ENCODE data around the gene USP19.

The USP19 gene

GRCh38 chr3:49124203-49124602 is 3.6 kb upstream of the USP19 start:
- Histone ChIP-seq H3K27me3 (replicated peaks in 2 of 5; ENCODE audit: control insufficient read depth in 4 of 5, insufficient read depth in 5 of 5, low read length in 4 of 5) (no peaks in the 10 kb centered on the region), H3K27ac (ENCODE audit: insufficient read depth in 1 of 2, low read depth in 1 of 2, low read length in 2 of 2, poor library complexity in 1 of 2, severe bottlenecking in 2 of 2) (no peak overlapping the region), H3K4me1 (ENCODE audit: control extremely low read depth in 1 of 4, control insufficient read depth in 4 of 4, insufficient read depth in 4 of 4, low read length in 3 of 4) (peaks cover 1 to 20% (median 17%) of the 10 kb centered on the region in 4 experiments), H3K9me3 (ENCODE audit: control extremely low read depth in 1 of 5, control insufficient read depth in 4 of 5, insufficient read depth in 2 of 5, low read depth in 1 of 5, low read length in 4 of 5) (no peaks in the 10 kb centered on the region), H3K36me3 (ENCODE audit: control insufficient read depth in 4 of 4, insufficient read depth in 4 of 4, low read length in 3 of 4) (peaks cover 0 to 27% (median 0%) of the 10 kb centered on the region in 4 experiments), H3K4me3 (ENCODE audit: control insufficient read depth in 1 of 7, extremely low read depth in 1 of 7, insufficient read depth in 4 of 7, low read depth in 2 of 7, low read length in 6 of 7) (no peak overlapping the region)
- 97% methylated on average over 4 of the region's 7 CpGs for WGBS (ENCODE audit: insufficient coverage)
- DNase-seq: no peak
- ChIA-PET POLR2A (no interaction called here), CTCF (interaction anchor here (1.2 kb wide), 1 partner anchor 11 kb away, joined by 4 read pairs; no protein-coding TSS in a partner anchor)

DNA sequence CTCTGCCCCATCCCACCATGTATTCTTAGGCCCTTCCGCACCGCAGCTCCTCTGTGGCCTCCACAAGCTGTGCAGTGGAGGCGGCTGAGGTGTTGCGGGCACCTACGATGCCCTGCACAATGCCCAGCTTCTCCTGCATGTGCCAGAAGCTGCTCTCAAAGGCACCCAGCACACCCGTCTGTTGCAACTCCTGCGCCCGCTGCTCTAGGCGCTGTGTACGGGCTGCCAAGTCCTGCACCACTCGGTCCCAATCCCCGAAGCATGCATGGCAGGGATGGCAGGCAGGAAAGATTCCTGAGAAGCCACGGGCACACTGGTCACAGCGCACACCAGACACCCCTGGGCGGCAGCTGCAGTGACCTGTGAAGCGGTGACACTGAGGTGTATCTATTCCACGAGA is 3.1 kb upstream of the USP19 start:
- no peaks in the 10 kb centered on the region for H3K9me3 ChIP-seq (ENCODE audit: control extremely low read depth in 1 of 5, control insufficient read depth in 4 of 5, insufficient read depth in 2 of 5, low read depth in 1 of 5, low read length in 4 of 5)
- 98% methylated on average over 17 of the region's 17 CpGs for WGBS (ENCODE audit: insufficient coverage)
- H3K36me3 ChIP-seq (ENCODE audit: control insufficient read depth in 4 of 4, insufficient read depth in 4 of 4, low read length in 3 of 4): peaks cover 0 to 31% (median 2%) of the 10 kb centered on the region in 4 experiments
- ChIA-PET POLR2A (no interaction called here), CTCF (interaction anchor here (1.2 to 5.1 kb wide), 3 partner anchors 8 to 29 kb away, joined by 4 to 35 read pairs (median 6); partner anchors contain the start of genes LAMB2 and QRICH1)
- no peak for DNase-seq
- H3K4me3 ChIP-seq (ENCODE audit: control insufficient read depth in 1 of 7, extremely low read depth in 1 of 7, insufficient read depth in 4 of 7, low read depth in 2 of 7, low read length in 6 of 7): no peak overlapping the region
- no peak overlapping the region for H3K27ac ChIP-seq (ENCODE audit: insufficient read depth in 1 of 2, low read depth in 1 of 2, low read length in 2 of 2, poor library complexity in 1 of 2, severe bottlenecking in 2 of 2)
- no peaks in the 10 kb centered on the region for H3K27me3 ChIP-seq (replicated peaks in 2 of 5; ENCODE audit: control insufficient read depth in 4 of 5, insufficient read depth in 5 of 5, low read length in 4 of 5)
- peaks cover 2 to 25% (median 21%) of the 10 kb centered on the region in 4 experiments for H3K4me1 ChIP-seq (ENCODE audit: control extremely low read depth in 1 of 4, control insufficient read depth in 4 of 4, insufficient read depth in 4 of 4, low read length in 3 of 4)

DNA sequence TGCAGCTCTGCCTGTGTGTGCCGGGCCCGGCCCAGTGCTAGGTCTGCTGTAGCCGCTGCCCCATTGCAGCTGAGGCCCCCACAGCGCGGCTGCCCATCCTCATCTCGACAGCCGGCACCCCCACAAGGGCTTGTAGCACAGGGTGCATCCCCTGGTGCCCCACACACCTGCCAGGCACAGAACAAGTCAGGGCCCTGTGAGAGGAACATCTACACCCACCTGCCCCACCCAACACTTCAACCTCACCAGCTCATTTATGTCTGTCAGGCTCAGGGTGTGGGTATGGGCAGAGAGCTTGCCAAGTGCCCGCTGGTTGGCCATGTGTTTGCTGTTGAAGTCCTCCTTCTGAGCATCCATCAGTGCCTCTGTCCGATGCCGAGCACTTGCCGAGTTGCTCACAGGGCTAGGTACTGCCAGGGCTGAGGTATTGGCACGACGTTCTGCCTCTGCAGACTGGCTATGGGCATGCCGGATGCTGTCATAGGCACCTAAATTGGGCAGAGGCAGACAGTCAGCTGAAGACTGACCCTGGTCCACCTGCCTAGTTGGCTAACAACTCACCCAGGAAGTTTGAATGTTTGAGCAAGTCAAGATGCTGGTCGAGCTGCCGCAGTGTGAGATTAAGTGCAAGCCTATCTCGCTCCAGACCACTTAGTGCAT is 2.4 kb upstream of the USP19 start:
- no peak overlapping the region for H3K4me3 ChIP-seq (ENCODE audit: control insufficient read depth in 1 of 7, extremely low read depth in 1 of 7, insufficient read depth in 4 of 7, low read depth in 2 of 7, low read length in 6 of 7)
- 95% methylated on average over 15 of the region's 17 CpGs for WGBS (ENCODE audit: insufficient coverage)
- no peak overlapping the region for H3K27ac ChIP-seq (ENCODE audit: insufficient read depth in 1 of 2, low read depth in 1 of 2, low read length in 2 of 2, poor library complexity in 1 of 2, severe bottlenecking in 2 of 2)
- H3K36me3 ChIP-seq (ENCODE audit: control insufficient read depth in 4 of 4, insufficient read depth in 4 of 4, low read length in 3 of 4): peaks cover 0 to 33% (median 3%) of the 10 kb centered on the region in 4 experiments
- ChIA-PET CTCF (interaction anchor here (1.2 to 5.1 kb wide), 3 partner anchors 9 to 29 kb away, joined by 4 to 35 read pairs (median 6); partner anchors contain the start of genes LAMB2 and QRICH1), POLR2A (no interaction called here)
- H3K9me3 ChIP-seq (ENCODE audit: control extremely low read depth in 1 of 5, control insufficient read depth in 4 of 5, insufficient read depth in 2 of 5, low read depth in 1 of 5, low read length in 4 of 5): no peaks in the 10 kb centered on the region
- H3K4me1 ChIP-seq (ENCODE audit: control extremely low read depth in 1 of 4, control insufficient read depth in 4 of 4, insufficient read depth in 4 of 4, low read length in 3 of 4): peaks cover 2 to 26% (median 21%) of the 10 kb centered on the region in 4 experiments
- no peaks in the 10 kb centered on the region for H3K27me3 ChIP-seq (replicated peaks in 2 of 5; ENCODE audit: control insufficient read depth in 4 of 5, insufficient read depth in 5 of 5, low read length in 4 of 5)
- DNase-seq: no peak

DNA sequence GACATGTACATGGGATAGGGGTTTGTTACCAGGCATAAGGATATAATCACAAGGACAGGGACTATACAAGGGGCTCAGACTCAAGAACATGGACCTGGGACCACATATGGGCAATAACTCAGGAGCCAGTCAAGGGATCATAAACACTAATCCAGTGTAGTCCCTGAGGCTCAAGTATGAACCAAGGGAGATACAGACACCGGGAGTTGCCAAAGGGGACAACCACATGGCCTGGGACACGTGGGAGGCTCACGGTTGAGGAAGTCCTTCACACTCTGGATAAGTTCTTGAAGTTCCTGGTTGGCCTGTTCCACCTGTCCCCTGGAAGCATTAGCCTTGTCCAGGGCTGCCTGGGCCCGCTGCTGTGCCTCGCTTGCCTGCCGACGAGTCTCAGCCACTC is 1.8 kb upstream of the USP19 start:
- H3K27me3 ChIP-seq (replicated peaks in 2 of 5; ENCODE audit: control insufficient read depth in 4 of 5, insufficient read depth in 5 of 5, low read length in 4 of 5): no peaks in the 10 kb centered on the region
- 95% methylated on average over 7 of the region's 7 CpGs for WGBS (ENCODE audit: insufficient coverage)
- no peak overlapping the region for H3K27ac ChIP-seq (ENCODE audit: insufficient read depth in 1 of 2, low read depth in 1 of 2, low read length in 2 of 2, poor library complexity in 1 of 2, severe bottlenecking in 2 of 2)
- ChIA-PET POLR2A (no interaction called here), CTCF (interaction anchor here (1.8 to 5.1 kb wide), 2 partner anchors 9 to 28 kb away, joined by 6 to 35 read pairs; partner anchors contain the start of genes LAMB2 and QRICH1)
- peaks cover 2 to 26% (median 21%) of the 10 kb centered on the region in 4 experiments for H3K4me1 ChIP-seq (ENCODE audit: control extremely low read depth in 1 of 4, control insufficient read depth in 4 of 4, insufficient read depth in 4 of 4, low read length in 3 of 4)
- H3K9me3 ChIP-seq (ENCODE audit: control extremely low read depth in 1 of 5, control insufficient read depth in 4 of 5, insufficient read depth in 2 of 5, low read depth in 1 of 5, low read length in 4 of 5): no peaks in the 10 kb centered on the region
- peaks cover 3 to 38% (median 8%) of the 10 kb centered on the region in 4 experiments for H3K36me3 ChIP-seq (ENCODE audit: control insufficient read depth in 4 of 4, insufficient read depth in 4 of 4, low read length in 3 of 4)
- H3K4me3 ChIP-seq (ENCODE audit: control insufficient read depth in 1 of 7, extremely low read depth in 1 of 7, insufficient read depth in 4 of 7, low read depth in 2 of 7, low read length in 6 of 7): no peak overlapping the region
- no peak for DNase-seq

DNA sequence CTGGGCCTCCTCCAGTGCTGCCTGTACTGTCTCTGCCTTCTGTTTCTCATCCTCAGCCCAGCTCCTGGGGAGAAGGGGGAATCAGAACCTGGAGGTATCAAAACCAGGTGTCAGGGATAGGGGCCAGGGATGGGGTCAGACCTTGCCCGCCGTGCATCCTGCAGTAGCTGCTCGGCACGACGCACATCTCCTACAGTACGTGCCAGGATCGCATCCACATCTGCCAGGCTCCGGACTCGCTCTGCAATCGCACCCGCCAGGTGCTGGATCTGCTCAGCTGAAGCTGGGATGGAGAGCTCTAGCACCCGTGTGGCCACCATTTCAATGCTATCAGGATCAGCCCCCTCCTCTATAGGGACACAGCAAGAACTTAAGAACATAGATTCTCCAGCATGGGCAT is 1.4 kb upstream of the USP19 start:
- POLR2A ChIA-PET: no interaction called here
- DNase-seq: no peak
- H3K27ac ChIP-seq (ENCODE audit: insufficient read depth in 1 of 2, low read depth in 1 of 2, low read length in 2 of 2, poor library complexity in 1 of 2, severe bottlenecking in 2 of 2): peak overlapping the region in 1 of 2 experiments; percentile 94

GRCh38 chr3:49121132-49121736 is 611 bp upstream of the USP19 start:
- Histone ChIP-seq H3K4me1 (ENCODE audit: control extremely low read depth in 1 of 4, control insufficient read depth in 4 of 4, insufficient read depth in 4 of 4, low read length in 3 of 4) (peaks cover 2 to 26% (median 21%) of the 10 kb centered on the region in 4 experiments), H3K9me3 (ENCODE audit: control extremely low read depth in 1 of 5, control insufficient read depth in 4 of 5, insufficient read depth in 2 of 5, low read depth in 1 of 5, low read length in 4 of 5) (no peaks in the 10 kb centered on the region), H3K27me3 (replicated peaks in 2 of 5; ENCODE audit: control insufficient read depth in 4 of 5, insufficient read depth in 5 of 5, low read length in 4 of 5) (no peaks in the 10 kb centered on the region), H3K36me3 (ENCODE audit: control insufficient read depth in 4 of 4, insufficient read depth in 4 of 4, low read length in 3 of 4) (peaks cover 9 to 50% (median 20%) of the 10 kb centered on the region in 4 experiments), H3K27ac (ENCODE audit: insufficient read depth in 1 of 2, low read depth in 1 of 2, low read length in 2 of 2, poor library complexity in 1 of 2, severe bottlenecking in 2 of 2) (peak overlapping the region; percentile 60 to 94), H3K4me3 (ENCODE audit: control insufficient read depth in 1 of 7, extremely low read depth in 1 of 7, insufficient read depth in 4 of 7, low read depth in 2 of 7, low read length in 6 of 7) (peak overlapping the region in 6 of 7 experiments; percentile 54 to 90 (median 88))
- DNase-seq: no peak
- 89% methylated on average over 17 of the region's 17 CpGs for WGBS (ENCODE audit: insufficient coverage)
- POLR2A ChIA-PET: interaction anchor here (0.8 to 1.6 kb wide), 4 partner anchors 11 to 202 kb away, joined by 3 to 8 read pairs (median 6); partner anchors contain the start of genes ARIH2 and QRICH1
- CTCF ChIA-PET: interaction anchor here (0.9 to 5.1 kb wide), 8 partner anchors 11 to 50 kb away, joined by 3 to 35 read pairs (median 4); partner anchors contain the start of genes KLHDC8B, LAMB2 and QRICH1

More for the DNA sequence above, 1.4 kb upstream of the USP19 start:
- WGBS (ENCODE audit: insufficient coverage): over 99% methylated on average over 12 of the region's 12 CpGs
- Histone ChIP-seq H3K4me3 (ENCODE audit: control insufficient read depth in 1 of 7, extremely low read depth in 1 of 7, insufficient read depth in 4 of 7, low read depth in 2 of 7, low read length in 6 of 7) (no peak overlapping the region), H3K27me3 (replicated peaks in 2 of 5; ENCODE audit: control insufficient read depth in 4 of 5, insufficient read depth in 5 of 5, low read length in 4 of 5) (no peaks in the 10 kb centered on the region), H3K36me3 (ENCODE audit: control insufficient read depth in 4 of 4, insufficient read depth in 4 of 4, low read length in 3 of 4) (peaks cover 6 to 42% (median 13%) of the 10 kb centered on the region in 4 experiments), H3K4me1 (ENCODE audit: control extremely low read depth in 1 of 4, control insufficient read depth in 4 of 4, insufficient read depth in 4 of 4, low read length in 3 of 4) (peaks cover 2 to 26% (median 21%) of the 10 kb centered on the region in 4 experiments), H3K9me3 (ENCODE audit: control extremely low read depth in 1 of 5, control insufficient read depth in 4 of 5, insufficient read depth in 2 of 5, low read depth in 1 of 5, low read length in 4 of 5) (no peaks in the 10 kb centered on the region)
- CTCF ChIA-PET: interaction anchor here (1.5 to 5.1 kb wide), 3 partner anchors 10 to 35 kb away, joined by 4 to 35 read pairs (median 6); partner anchors contain the start of genes LAMB2 and QRICH1

All from common myeloid progenitor, CD34-positive (primary cell).